ENCODE results near the gene FHAD1.

The FHAD1 gene

DNA sequence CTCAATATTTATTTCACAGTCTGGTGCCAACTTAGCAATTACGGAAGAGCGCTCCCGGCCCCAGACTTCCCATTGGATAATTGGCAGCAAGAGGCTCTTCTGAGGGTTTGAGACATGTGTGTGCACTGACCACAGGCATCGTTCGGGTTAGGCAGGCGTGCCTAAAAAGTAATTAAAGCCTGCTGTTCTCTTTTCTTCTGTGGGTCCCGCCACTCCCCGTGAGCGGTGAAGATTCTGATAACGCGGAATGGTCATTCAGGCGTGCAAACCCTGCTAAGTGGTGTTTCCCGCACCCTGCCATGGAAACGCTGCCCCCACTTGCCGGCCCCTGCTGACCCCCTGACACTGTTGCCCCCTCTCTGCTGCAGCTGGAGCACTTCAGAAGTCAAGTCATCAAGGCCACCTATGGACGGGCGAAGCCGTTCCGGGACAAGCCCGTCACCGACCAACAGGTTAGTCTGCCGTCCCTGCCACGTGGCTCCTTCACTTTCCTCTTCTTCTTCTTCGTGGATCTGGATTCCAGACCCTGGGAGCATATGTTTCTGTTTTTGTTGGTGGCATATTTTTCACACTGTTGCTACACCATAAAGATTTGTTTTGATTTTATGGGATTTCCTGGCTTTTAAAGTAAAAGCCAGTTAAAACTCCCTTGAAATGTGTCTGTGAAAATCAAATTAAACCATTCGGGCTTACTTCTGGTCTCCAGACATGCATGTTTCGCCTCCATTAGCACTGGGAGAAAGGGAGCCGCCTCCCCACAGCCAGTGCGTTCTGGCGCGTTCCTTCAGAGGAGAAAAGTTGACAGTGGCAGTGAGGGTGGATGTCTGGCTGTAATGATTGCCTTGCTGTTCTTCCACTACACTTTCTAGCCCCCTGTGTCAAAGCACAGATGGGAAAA, 79.9 kb downstream of the FHAD1 start:
- no peak for DNase-seq (ENCODE audit: low spot score)

DNA sequence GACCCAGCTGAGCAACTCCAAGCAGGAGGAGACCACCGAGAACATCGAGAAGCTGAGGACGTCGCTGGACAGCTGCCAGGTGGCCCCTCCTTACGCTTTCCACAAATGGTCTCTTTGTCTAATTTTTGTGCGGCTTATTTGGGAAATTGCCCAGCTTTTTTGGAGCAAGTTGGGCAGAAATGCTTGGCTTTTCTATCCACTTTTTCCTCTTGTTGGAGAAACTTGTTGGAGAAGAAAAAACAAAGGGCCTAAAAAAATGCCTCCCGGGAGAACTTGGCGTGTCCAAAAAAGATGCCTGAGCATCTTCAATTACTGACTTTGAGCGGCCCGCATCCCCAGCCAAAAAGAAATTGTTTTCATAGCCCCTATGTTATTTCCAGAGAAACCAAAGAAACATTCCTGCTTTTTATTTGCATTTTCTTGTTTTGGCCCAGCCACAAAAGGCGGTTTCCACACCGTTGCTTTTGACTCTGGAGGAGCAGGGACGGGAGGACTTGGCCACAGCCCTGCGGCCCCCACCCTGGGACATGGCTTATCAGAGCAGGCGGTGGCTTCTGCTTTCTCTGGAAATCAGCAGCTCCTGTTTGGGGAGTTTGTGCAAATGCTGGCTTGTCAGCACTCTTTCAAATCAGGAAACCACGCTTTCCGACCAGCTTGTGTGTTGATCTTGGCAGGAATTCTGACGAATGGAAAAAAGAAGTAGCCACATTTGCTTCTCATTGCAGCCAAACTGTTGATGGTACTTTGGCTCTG, 81.5 kb downstream of the FHAD1 start:
- no peak for DNase-seq (ENCODE audit: low spot score)

DNA sequence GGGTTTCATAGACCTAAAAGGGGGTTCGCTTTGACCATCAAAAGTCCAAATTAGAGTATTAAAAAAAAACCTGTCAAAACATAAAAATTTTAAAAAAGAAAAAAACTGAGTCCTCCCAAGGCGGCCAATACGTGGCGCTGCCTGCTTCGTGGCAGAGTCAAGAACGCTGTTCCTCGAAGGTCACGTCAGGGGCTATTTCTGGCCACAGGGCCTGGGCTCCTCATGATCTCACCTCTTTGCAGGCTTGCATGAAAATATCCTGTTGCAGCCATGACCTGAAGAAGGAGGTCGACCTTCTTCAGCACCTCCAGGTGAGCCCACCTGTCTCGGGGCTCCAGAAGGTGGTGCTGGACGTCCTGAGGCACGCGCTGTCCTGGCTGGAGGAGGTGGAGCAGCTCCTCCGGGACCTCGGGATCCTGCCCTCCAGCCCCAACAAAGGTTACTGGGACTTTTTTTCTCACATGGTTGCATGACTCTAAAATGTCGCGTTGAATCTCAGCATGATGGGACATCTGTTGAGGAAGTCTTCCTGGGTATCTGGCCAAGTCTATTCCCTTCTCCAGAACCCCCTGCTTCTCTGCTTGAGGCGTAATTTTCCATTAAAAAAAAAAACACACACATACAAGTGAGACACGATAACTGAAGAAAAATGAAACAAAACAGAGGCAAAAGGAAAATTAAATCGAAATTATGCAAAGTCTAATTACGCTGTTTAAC, 82.2 kb downstream of the FHAD1 start:
- DNase-seq (ENCODE audit: low spot score): no peak

DNA sequence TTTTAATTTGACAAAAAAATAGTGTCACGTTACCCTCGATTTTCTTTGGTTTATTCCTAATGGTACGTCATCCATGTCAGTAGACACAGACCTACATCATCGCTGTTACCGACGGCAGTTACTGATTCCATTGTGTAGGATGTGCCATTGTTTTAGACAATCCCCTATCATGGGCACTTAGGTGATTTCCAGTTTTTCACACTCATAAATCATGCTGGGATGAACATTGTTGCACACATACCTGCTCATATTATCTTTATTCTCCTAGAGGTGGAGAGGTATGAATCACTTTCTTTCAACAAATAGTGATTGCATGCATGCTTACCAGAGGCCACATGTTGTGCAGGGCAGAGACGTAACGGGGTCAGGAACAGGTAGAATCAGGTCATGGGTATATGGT, 83.0 kb downstream of the FHAD1 start:
- DNase-seq (ENCODE audit: low spot score): no peak

DNA sequence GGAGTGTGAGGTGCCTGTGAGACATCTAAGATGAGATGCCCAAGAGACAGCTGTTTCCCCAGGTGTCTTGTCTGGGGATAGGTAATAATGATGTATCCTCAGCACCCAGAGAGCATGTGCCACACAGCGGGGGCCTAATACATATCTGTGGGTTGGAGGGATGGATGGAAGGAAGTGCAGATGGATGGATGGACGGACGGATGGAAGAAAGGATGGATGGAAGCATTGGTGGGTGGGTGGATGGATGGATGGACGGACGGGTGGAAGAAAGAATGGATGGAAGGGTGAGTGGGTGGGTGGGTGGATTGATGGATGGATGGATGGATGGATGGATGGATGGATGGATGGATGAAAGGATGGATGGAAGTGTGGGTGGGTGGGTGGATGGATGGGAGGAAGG, 84.2 kb downstream of the FHAD1 start:
- no peak for DNase-seq (ENCODE audit: low spot score)

DNA sequence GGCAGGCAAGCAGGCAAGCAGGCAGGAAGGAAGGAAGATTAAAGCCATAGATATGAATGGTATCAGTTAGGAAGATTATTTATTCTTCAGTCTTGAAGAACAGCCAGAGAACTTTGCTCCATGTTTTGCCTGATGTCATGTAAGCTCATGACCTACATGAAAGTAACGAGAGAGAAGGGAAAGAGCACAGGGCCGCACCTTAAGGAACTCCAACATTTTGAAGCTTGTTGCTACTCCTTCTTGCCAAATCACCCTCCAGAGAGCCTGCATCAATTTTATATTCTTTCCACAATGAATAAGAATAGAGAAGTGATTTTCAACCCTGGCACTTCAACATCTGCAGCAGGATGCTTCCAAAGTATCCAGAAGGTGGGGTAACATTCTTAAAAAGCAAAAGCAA, 84.7 kb downstream of the FHAD1 start:
- DNase-seq (ENCODE audit: low spot score): no peak

DNA sequence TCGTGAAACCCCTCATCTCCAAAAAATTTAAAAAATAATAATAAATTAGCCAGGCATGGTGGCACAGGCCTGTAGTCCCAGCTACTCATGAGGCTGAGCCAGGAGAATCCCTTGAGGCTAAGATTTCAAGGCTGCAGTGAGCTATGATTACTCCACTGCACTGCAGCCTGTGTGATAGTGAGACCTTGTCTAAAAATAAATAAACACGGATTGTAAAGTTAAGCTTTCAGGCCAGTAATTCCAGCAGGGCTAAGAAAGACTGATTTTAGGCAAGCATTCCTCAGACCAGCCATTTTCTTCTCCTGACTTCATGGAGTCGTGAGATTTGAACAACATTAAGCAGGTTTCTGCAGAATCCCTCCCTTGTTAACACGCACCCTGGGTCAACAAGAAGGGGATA, 85.5 kb downstream of the FHAD1 start:
- DNase-seq (ENCODE audit: low spot score): no peak

DNA sequence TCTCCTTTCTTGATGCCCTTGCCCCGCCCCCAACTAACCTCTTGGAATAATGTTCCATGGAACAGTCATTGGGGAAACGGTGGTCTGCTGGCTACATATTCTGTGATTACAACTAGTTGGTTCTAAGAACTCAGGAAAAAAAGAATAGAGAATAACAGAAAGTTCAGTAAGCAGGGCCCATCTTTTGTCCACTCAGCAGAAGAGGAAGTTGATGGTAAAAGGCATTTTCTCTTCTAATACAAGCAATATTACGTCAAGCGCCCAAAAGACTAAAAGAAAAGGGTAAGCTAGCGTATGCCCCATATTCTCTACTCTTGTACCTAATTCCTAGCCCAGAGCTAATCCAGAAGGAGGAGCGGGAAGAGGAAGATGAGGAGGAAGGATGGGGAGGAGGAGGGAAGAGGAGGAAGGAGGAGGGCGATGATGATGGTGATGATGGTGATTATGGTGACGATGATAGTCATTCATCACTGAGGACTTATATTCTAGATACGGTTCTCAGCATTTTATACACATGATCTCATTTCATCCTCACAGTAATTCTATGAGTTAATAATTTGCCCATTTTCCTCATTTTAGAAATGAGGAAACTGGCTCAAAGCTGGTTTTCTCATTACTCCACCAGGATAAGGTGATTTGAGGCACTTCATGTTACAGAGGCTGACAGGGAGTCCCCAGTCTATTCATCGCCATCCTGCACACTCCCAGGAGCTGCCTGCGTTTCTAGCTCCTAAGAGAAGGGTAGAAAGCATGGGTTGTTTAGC, 86.1 kb downstream of the FHAD1 start:
- no peak for DNase-seq (ENCODE audit: low spot score)

DNA sequence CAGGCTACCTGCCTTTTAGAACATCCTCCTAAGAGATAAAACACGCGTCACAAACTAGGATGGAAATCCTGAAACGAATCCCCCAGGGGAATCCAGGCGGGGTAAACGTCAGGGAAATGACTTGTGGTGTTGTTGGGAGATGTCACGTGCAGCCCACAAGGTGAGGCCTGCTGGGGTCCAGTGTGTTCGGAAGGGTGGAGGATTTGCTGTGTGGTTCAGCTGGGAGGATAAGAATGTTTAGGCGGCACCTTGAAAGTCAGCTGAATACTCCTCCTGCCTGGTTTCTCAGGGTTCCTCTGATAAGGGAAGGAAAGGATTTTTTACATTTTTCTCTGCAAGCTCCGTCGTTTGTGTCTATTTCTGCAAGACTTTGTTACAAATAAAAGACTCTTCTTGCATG, 88.0 kb downstream of the FHAD1 start:
- no peak for DNase-seq (ENCODE audit: low spot score)

DNA sequence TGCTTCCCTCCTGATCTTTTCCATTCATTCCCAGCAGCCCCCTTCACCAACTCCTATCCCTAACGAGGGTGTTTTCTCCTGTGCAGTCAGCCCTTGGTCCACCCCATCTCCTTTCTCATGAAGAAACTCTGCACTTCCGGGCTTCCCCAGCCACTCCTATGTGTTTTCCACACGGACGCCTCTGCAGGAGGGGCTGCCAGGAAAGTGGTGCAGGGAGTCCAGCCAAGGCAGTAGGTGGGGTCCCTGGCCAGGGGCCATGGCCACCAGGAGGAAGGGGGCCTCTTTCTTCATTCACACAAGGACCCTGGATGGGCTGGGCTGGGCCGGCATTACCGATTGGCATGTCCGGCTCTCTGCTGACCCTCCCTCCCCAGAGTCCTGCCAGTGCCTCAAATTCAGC, 89.8 kb downstream of the FHAD1 start:
- no peak for DNase-seq (ENCODE audit: low spot score)

DNA sequence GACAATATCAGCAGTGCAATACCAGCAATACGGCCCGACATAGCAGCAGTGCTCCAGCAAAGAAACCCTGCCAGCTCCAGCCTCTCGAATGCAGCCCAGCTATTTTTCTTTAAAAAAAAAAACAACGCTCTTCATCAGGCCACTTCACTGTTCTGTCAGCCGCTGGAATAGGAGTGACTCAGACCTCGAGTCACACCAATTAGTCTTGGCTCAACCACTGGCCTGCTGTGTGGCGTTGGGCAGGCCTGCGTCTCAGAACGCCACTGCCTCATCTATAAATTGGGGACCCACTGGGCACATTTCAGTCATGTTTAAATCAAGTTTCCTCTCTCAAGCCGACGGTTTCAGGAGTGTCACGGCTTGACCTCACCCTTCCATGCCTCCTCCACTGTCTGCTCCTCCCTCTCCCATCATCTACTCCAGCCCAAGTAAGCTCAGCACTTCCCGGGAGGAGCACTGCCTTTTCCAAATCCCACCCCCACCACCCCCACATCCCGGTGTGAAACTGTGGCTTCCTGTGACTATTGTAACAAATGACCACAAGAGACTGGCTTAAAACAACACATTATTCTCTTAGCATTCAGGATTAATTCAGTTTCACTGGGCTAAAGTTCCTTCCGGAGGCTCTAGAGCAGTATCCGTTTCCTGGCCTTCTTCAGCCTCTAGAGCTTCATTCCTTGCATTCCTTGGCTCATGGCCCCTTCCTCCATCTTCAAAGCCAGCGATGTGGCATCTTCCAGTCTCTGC, 90.8 kb downstream of the FHAD1 start:
- no peak for DNase-seq (ENCODE audit: low spot score)

DNA sequence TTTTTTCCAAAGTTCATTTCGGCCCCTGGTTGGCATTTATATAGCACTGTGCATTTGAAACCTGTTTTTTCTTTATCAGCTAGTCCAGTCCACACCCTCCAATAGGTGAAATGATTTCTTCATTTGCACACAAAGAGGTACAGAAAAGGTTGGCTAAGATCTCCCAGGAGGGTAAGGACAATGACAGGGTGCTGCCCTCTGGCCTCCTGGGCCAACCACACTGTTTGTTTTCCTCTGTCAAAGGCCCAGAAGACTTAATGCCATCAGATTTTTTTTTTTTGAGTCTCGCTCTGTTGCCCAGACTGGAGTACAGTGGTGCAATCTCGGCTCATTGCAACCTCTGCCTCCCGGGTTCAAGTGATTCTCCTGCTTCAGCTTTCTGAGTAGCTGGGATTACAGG, 92.5 kb downstream of the FHAD1 start:
- DNase-seq (ENCODE audit: low spot score): no peak

DNA sequence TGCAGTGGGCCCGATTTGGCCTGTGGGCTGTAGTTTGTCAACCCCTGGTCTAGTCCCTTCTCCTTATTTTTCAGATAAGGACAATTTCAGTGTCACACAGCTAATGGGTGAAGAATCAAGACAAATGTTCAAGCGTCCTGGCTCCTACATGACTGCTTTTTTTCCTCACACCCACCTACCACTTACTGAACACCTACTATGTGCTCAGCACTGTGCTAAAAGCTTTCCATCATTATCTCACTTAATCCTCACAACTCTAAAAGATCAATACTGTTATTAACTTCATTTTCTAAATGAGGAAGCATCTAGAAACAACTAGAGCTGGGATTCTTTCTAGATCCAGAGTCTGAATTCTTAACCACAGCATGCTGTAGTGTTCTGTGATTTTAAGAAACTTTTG, 94.2 kb downstream of the FHAD1 start:
- no peak for DNase-seq (ENCODE audit: low spot score)

DNA sequence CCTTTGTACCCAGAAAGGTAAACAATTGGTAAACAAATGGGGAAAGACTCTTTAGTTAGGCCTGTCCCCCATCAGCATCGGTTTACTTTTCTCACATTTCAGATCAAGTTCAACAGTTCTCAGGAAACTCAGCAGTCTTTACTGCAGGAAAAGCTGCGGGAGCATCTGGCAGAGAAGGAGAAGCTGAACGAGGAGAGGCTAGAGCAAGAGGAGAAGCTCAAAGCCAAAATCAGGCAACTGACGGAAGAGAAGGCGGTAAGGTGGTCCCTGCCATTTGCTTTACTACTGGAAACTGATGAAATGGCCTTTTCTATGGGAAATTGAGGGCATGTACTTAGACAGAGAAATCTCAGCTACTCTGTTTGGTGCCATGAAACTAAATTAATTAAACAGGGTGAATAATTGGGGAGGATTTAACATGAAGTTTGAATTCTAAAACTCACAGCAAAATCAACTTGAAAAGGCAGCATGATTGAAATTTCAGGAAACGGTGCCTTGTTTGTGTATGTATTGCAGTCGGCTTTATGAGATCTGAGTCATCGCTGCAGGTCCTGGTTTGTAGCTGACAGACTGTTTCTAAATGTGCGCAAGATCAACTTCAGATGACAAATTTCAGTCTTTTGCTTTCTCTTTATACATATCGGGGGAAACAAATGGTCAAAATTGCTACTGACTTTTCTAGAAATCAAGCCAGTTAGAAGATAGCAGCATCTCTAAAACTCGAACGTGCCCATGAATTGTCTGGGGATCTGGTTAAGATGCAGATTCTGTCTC, 94.8 kb downstream of the FHAD1 start:
- peak; percentile 70 for DNase-seq (ENCODE audit: low spot score)

DNA sequence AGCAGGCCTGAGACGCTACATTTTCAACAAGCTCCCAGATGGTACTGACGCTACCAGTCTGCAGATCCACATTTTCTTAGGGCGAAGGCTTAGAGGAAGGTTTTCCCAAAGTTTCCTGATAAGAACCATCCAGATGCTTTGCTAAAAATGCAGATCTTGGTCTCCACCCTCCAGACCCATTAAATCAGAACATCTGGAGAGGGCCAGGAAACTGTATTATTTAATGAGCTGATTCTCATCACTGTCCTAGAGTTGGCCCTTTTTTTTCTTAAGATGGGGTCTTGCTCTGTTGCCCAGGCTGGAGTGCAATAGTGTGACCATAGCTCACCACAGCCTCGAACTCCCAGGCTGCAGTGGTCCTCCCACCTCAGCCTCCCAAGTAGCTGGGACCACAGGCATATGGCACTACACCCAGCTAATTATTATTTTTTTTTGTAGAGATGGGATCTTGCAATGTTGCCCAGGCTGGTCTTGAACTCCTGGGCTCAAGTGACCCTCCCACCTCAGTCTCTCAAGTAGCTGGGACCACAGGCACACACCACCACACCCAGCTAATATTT, 95.5 kb downstream of the FHAD1 start:
- DNase-seq (ENCODE audit: low spot score): no peak

DNA sequence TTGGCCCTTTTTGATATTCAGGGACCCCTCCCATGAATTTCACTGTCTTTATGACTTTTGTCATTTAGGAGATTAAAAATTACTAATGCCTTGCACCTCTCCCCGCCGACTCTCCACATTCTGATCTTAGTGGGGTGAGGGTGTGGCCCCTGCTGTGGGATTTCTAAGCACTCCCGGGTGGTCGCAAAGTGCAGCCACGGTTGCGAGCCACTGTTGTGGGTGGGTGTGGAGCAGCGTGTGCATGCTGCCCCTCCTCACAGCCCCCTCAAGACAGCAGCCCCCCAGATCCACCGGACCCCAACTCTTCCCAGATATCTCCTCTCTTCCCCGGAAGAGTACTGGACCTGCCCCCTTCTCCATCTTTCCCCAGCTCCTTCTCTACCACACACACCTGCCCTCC, 96.1 kb downstream of the FHAD1 start:
- no peak for DNase-seq (ENCODE audit: low spot score)

DNA sequence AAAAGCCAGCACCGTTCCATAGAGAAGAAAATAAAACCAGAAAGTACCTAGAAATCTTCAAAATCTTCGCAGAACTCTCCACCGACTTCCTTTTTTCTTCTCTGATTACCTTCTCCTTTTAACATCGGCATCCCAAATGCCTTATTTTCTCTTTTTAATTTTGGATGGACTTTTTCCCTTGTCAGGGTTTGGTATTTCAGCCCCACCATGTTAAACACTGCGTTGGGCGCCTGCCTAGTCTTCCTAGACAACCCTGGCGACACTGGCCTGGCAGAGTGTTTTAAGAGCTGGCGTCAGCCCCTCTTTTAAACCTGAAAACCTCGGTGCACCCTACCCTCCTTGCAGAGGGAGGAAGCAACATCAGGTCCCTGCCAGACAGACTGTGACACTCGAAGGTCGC, 96.7 kb downstream of the FHAD1 start:
- no peak for DNase-seq (ENCODE audit: low spot score)

DNA sequence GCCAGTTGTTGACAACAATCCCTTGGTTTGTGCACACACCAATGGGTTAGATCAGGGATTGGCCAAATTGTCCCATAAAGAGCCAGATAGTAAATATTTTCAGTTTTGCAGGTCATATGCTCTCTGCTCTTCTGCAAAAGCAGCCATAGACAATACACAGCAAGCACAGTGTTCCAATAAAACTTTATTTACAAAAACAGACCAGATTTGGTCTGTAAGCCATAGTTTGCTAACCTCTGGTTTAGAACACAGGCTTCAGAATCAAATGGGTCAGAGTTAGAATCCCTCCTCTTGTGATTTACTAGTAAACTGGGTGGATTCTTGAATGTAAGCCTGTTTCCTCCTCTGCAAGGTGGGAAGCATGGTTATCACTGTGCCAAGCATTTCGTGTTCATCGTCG, 97.4 kb downstream of the FHAD1 start:
- DNase-seq (ENCODE audit: low spot score): no peak

DNA sequence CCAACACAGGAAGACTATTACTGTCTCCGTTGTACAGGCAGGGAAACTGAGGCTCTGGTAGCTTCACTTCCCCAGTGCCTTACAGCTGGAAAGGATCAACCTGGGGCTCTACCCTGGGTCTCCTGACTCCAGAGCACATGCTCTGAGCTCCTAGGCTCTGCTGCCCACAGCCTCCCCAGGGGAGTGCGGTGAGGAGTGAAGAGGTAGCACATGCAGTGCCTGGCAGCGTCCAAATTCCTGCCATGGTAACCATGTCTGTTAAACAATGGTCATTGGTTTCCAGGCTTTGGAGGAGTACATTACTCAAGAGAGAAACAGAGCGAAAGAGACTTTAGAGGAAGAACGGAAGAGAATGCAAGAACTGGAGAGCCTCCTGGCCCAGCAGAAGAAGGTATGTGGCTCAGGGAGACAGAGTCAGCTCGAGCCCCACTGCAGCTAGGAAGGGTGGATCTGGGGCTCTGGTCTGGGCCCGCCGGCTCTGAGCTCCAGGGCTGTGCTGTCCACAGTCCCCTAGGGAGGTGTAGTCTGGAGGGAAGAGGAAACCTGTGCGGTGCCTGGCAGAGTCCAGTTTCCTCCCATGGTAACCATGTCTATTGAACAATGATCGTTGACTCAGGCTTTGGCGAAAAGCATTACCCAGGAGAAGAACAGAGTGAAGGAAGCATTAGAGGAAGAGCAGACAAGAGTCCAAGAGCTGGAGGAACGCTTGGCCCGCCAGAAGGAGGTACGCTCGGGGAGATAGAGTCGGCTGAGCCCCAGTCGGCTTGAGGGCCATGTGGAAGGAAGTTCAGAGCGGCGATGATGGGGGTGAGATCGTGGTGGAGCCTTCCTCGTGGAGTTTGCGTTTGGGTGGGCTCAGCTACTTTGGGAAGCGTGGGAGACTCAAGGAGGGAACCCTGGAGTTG, 98.0 kb downstream of the FHAD1 start:
- no peak for DNase-seq (ENCODE audit: low spot score)
